K562 (cell line): ENCODE measurements around the gene TPD52L2. TPM values are rescaled to one million over a fixed set of nuclear protein-coding genes. Genes with fewer than 3 reads are reported as not detected.

Experiments used
- ATAC-seq: fragments of 200-7000 bp; cut with Tn5 transposase; 3 replicates; pipeline ENCODE4 v1.9.1; 2020; ENCODE audit warnings: moderate library complexity
- BruUV-seq: library from RNA; stranded (reverse); fragments of 400-500 nt; replicated peaks from 2 replicates; lab custom pipeline; 2021; lab: Mats Ljungman, UMichigan
- CTCF ChIA-PET: fragments of 300-600 bp; formaldehyde crosslinking; extraction: SDS; loops from one replicate; lab custom pipeline; 2021; ENCODE audit warnings: low intra/inter-chr PET ratio; lab: Yijun Ruan, JAX
- POLR2A ChIA-PET: fragments of 300-600, 350-650 bp; sonication (Branson Sonifier 250); formaldehyde crosslinking; extraction: SDS; loops from one replicate; lab custom pipeline; 2021; ENCODE audit warnings: antibody characterized with exemption, inconsistent platforms; lab: Yijun Ruan, JAX
- DNase-seq, 4 experiments: peaks; one replicate each; pipeline versions ENCODE4 v3.0.0 to v3.0.0-alpha.2; 2011 to 2018; ENCODE audit warnings: low spot score in 3 of 4, mixed read lengths in 3 of 4; ENCODE audit errors: extremely low read depth in 1 of 4
- FAIRE-seq: peaks from 2 replicates; lab custom pipeline; 2011; peaks lifted over from hg19 to GRCh38; lab: Jason Lieb, UNC
- H2AFZ ChIP-seq: 2 replicates; pipeline ENCODE4 v1.6.0; 2011; ENCODE audit warnings: low read depth, low read length, control low read depth, inconsistent platforms
- H3K27ac ChIP-seq: fragments of 200-600 bp; 3 replicates; pipeline ENCODE4 v1.8.0; 2011; ENCODE audit warnings: low read depth, mild to moderate bottlenecking, control low read depth, inconsistent platforms, low read length, moderate library complexity, mixed read lengths; ENCODE audit errors: extremely low read depth
- H3K27me3 ChIP-seq, 2 experiments: fragments of 300-600 bp in 1 of 2; 2 replicates in 1 of 2; 3 replicates in 1 of 2; pipeline versions ENCODE4 v1.6.0 to v1.8.0; 2011; ENCODE audit warnings: inconsistent platforms in 2 of 2, low read length in 2 of 2, mild to moderate bottlenecking in 1 of 2, mixed read lengths in 1 of 2, moderate library complexity in 1 of 2; ENCODE audit not compliant: control insufficient read depth in 2 of 2, insufficient read depth in 2 of 2
- H3K36me3 ChIP-seq: fragments of 300-600 bp; 3 replicates; pipeline ENCODE4 v1.8.0; 2011; ENCODE audit warnings: mild to moderate bottlenecking, low read length, inconsistent platforms; ENCODE audit not compliant: control insufficient read depth, insufficient read depth
- H3K4me1 ChIP-seq, 2 experiments: fragments of 200-600 bp in 1 of 2; replicated peaks in 1 of 2; 2 replicates in 1 of 2; 3 replicates in 1 of 2; pipeline versions ENCODE4 v1.5.1 to v1.8.0; 2011; ENCODE audit warnings: inconsistent platforms in 2 of 2, low read length in 2 of 2, mild to moderate bottlenecking in 1 of 2, mixed read lengths in 1 of 2, moderate library complexity in 1 of 2; ENCODE audit not compliant: control insufficient read depth in 2 of 2, insufficient read depth in 2 of 2
- H3K4me2 ChIP-seq: 2 replicates; pipeline ENCODE4 v1.6.1; 2011; ENCODE audit warnings: low read length, control low read depth, inconsistent platforms, mixed read lengths; ENCODE audit not compliant: insufficient read depth
- H3K4me3 ChIP-seq: fragments of 200-600 bp; sonication (generic), shearing (Covaris generic); 2 replicates; pipeline ENCODE4 v1.5.1; 2016; ENCODE audit warnings: control low read depth, inconsistent platforms
- H3K79me2 ChIP-seq: fragments of 200-600 bp; 3 replicates; pipeline ENCODE4 v1.8.0; 2011; ENCODE audit warnings: low read length, inconsistent platforms; ENCODE audit not compliant: control insufficient read depth, insufficient read depth
- H3K9ac ChIP-seq, 2 experiments: 2 replicates each; pipeline versions ENCODE4 v1.6.0 to v1.6.1; 2011; ENCODE audit warnings: low read depth in 2 of 2, low read length in 2 of 2, control low read depth in 1 of 2, inconsistent platforms in 1 of 2, mild to moderate bottlenecking in 1 of 2, mixed read lengths in 1 of 2; ENCODE audit not compliant: insufficient read depth in 1 of 2
- H3K9me1 ChIP-seq: one replicate; pipeline ENCODE4 v1.6.0; 2011; ENCODE audit warnings: inconsistent platforms, mild to moderate bottlenecking, low read length, moderate library complexity; ENCODE audit not compliant: control insufficient read depth, insufficient read depth
- H3K9me3 ChIP-seq: replicated peaks from 2 replicates; pipeline ENCODE4 v1.5.1; 2011; ENCODE audit warnings: low read depth, low read length, inconsistent platforms; ENCODE audit not compliant: control insufficient read depth, insufficient read depth
- H4K20me1 ChIP-seq: replicated peaks from 2 replicates; pipeline ENCODE4 v1.6.1; 2011; ENCODE audit warnings: low read length, inconsistent platforms, mixed read lengths; ENCODE audit not compliant: control insufficient read depth, insufficient read depth
- CREB3L1 ChIP-seq: fragments of 450-650 bp; IDR thresholded peaks from 2 replicates; pipeline ENCODE4 v1.6.1; 2014; ENCODE audit warnings: low read depth, mild to moderate bottlenecking, moderate library complexity, borderline replicate concordance
- MBD2 ChIP-seq: sonication (generic); IDR thresholded peaks from 2 replicates; pipeline ENCODE4 v1.6.1; 2016; ENCODE audit warnings: low read depth, borderline replicate concordance
- POLR2G ChIP-seq: fragments of 200-400 bp; formaldehyde crosslinking; IDR thresholded peaks from 2 replicates; pipeline ENCODE4 v1.6.1; 2017; ENCODE audit warnings: low read depth, mild to moderate bottlenecking, antibody characterized with exemption, low read length, moderate library complexity
- ZBTB9 ChIP-seq: fragments of 450-650 bp; formaldehyde crosslinking; IDR thresholded peaks from 2 replicates; pipeline ENCODE4 v1.4.0; 2020; ENCODE audit warnings: mild to moderate bottlenecking, moderate library complexity
- ZNF707 ChIP-seq: fragments of 250-450 bp; sonication (Bioruptor Pico); conservative IDR thresholded peaks from 2 replicates; pipeline ENCODE4 v1.8.0; 2022; ENCODE audit warnings: inconsistent platforms, mild to moderate bottlenecking, moderate library complexity
- WGBS: fragments of 100-300 bp; shearing (Covaris generic); methylation state at CpG from one replicate; pipeline ENCODE4 v1.1.6; 2016; ENCODE audit warnings: low coverage, mixed read lengths; ENCODE audit not compliant: insufficient coverage; ENCODE audit errors: missing lambda C conversion rate; 5-methylcytosine and 5-hydroxymethylcytosine counted together
- in situ Hi-C: fragments of 300-500 bp; cut with MboI; formaldehyde crosslinking; loops from 4 replicates; pipeline ENCODE4 v1.15.0; 2018; ENCODE audit warnings: inconsistent platforms, mixed read lengths
- intact Hi-C: fragments of 100-400 bp; cut with micrococcal nuclease; formaldehyde crosslinking; loops from 2 replicates; pipeline ENCODE4 v1.14.2; 2022
- polyA plus RNA-seq, 8 experiments: library from polyadenylated mRNA; depleted of rRNA in 4 of 8; stranded (reverse) in 5 of 8; unstranded in 3 of 8; fragments of >200 nt; fragmentation: Nextera tagmentation in 2 of 8; fragmentation: Illumina TruSeq in 1 of 8; extraction: Ambion mirVana in 2 of 8; extraction: Trizol in 1 of 8; gene quantifications; 2 replicates each; pipeline versions ENCODE4 v1.2.1 to v1.2.3, GENCODE V29; 2011 to 2014; ENCODE audit warnings: inconsistent platforms in 1 of 8, missing spikeins in 1 of 8
- total RNA-seq, 7 experiments: library from RNA; depleted of rRNA in 6 of 7; stranded (reverse); fragments of >200 nt in 6 of 7; fragmentation: Illumina TruSeq in 2 of 7; extraction: Trizol in 2 of 7; gene quantifications; 2 replicates each; pipeline versions ENCODE4 v1.2.1 to v1.2.3, GENCODE V29; 2011 to 2021; ENCODE audit warnings: low replicate concordance in 1 of 7

TPD52L2 gene
- total and polyA plus RNA-seq, 9 of the 15 experiments (the other 6 are each of a cell fraction or from before 2014, with no cell fraction given) = 1.9 to 117 (median 74.6) TPM

DNA sequence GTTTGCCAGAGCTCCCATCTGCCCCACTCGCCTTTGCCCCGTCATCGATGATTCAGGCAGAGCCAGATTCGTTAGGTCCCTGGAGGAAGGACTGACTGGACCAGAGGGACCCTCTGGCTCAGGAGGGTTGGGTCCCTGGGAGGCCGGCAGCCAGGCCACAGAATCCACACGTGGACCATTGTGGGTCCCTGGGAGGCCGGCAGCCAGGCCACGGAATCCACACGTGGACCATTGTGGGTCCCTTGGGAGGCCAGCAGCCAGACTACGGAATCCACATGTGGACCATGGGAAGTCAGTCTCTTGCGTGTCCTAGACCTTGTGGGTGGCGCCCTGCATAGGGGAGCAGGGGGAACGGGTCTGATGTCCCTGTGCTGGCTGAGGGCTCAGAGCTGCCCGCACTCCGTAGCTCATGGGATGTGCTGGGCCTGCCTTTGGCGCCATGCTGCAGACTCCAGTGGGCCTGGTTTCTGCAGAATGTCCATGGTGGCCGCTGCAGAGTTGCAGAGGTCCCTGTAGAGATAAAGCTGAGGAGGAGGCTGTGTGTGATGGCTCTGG lies 67.6 kb downstream of the TPD52L2 start:
- Histone ChIP-seq H3K9me1 (no peaks in the 10 kb centered on the region), H3K4me2 (no peak overlapping the region)
- intact Hi-C loops = no loop called here
- TF ChIP-seq POLR2G (0 out of 2 replicates have a peak, but pooled peaks have one; percentile 6), CREB3L1 (no peak), MBD2 (peak; percentile 27; the same call in 1 of the 2 replicates), ZNF707 (CRISPR knock-in tag) (no peak), ZBTB9 (CRISPR knock-in tag) (peak; percentile 98)
- TF ChIP-seq, all 486 proteins: peak for 3
- no peak for FAIRE-seq
- no peaks in the 10 kb centered on the region for H3K9me3 ChIP-seq
- no peak overlapping the region for H3K4me3 ChIP-seq
- no TSS peak for BruUV-seq
- WGBS = 96% methylated on average over 14 of the region's 17 CpGs
- no peaks in the 10 kb centered on the region for H3K27me3 ChIP-seq
- no peak overlapping the region for H3K27ac ChIP-seq
- peaks cover 4% of the 10 kb centered on the region; the same call in 1 of the 2 replicates for H4K20me1 ChIP-seq
- H3K36me3 ChIP-seq = peaks cover 88% of the 10 kb centered on the region; the same call in 2 of the 3 replicates
- H3K79me2 ChIP-seq = no peaks in the 10 kb centered on the region; the same call in 2 of the 3 replicates
- DNase-seq = no peak
- in situ Hi-C loops = no loop called here
- H2AFZ ChIP-seq = no peak overlapping the region
- ChIA-PET POLR2A (interaction anchor here (0.6 to 1.4 kb wide), 4 partner anchors 8 to 68 kb away, joined by 3 read pairs; partner anchors contain the start of gene TPD52L2), CTCF (no interaction called here)
- ATAC-seq = no peak
- peaks cover 0 to 27% of the 10 kb centered on the region in 2 experiments; a peak in 2 of 5 replicates for H3K4me1 ChIP-seq
- H3K9ac ChIP-seq = peak overlapping the region in 1 of 2 experiments; percentile 26; a peak in 2 of 4 replicates
